Endothelial cell of umbilical vein (primary cell): ENCODE results near the gene RPS6KA4.

ENCODE experiments used
- CTCF ChIP-seq, 2 donors: IDR thresholded peaks; 1 replicate in 1 of 2; 2 replicates in 1 of 2; pipeline ENCODE4 v1.5.1; 2011; ENCODE audit warnings: low read length in 2 of 2, mild to moderate bottlenecking in 2 of 2, moderate library complexity in 2 of 2, control low read depth in 1 of 2, inconsistent platforms in 1 of 2, low read depth in 1 of 2; ENCODE audit not compliant: insufficient read depth in 1 of 2; ENCODE audit errors: extremely low read depth in 1 of 2
- EZH2 ChIP-seq: IDR thresholded peaks from 2 replicates; pipeline ENCODE4 v1.6.1; 2012; ENCODE audit warnings: borderline replicate concordance, low read depth, mild to moderate bottlenecking, moderate library complexity, low read length, inconsistent platforms; ENCODE audit not compliant: severe bottlenecking
- MYC ChIP-seq: IDR thresholded peaks from one replicate; pipeline ENCODE4 v1.6.1; 2011; ENCODE audit warnings: mild to moderate bottlenecking, low read depth, low read length
- POLR2A ChIP-seq: IDR thresholded peaks from 2 replicates; pipeline ENCODE4 v1.6.1; 2012; ENCODE audit warnings: low read depth, mild to moderate bottlenecking, control low read depth, low read length
- TF ChIP-seq, protein P1 (sequence below): IDR thresholded peaks from 2 replicates; pipeline ENCODE4 v1.6.1; 2011; ENCODE audit not compliant: insufficient read depth, insufficient read length

DNA sequence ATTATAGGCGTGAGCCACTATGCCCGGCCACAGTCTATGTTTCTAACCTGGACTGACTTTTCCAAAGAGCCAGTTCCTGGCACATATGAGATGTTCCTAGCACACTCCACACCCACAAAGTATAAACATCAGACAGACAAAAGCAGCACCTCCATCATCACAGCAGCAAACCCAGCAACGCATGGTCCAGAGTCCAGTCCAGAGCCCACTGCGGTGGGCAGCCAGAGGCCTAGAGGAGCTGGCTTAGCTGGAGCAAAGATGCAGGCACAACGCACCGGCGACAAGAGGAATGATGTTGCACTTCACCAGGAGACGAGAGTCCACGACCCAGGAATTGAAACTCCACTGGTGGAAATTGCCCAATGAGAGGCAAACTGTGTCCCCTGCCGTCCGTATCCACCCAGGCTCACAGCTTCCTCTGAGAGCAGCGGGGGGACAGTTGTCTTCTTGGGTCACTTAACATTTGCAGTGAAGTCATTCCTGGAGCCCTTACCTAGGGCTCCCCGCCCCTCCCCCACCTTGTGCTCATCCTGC, 36.6 kb downstream of the RPS6KA4 start:
- TF ChIP-seq EZH2 (no peak), CTCF (IDR thresholded peaks at IDR 0.05; ENCODE audit: extremely low read depth in 1 of 2, insufficient read depth in 1 of 2, low read depth in 1 of 2, low read length in 2 of 2) (no peak), POLR2A (no peak), MYC (no peak)
- TF ChIP-seq, protein P1, sequence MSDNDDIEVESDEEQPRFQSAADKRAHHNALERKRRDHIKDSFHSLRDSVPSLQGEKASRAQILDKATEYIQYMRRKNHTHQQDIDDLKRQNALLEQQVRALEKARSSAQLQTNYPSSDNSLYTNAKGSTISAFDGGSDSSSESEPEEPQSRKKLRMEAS = no peak
